ENCODE results near the gene IGFBP7.

Gene IGFBP7

GRCh38 chr4:57104706-57105560, 5.3 kb downstream of the IGFBP7 start:
- peaks cover 0 to 65% (median 29%) of the 10 kb centered on the region in 10 experiments; a peak in 15 of 20 replicates for H3K4me1 ChIP-seq

GRCh38 chr4:57103051-57103450, 7.1 kb downstream of the IGFBP7 start:
- H3K4me3 ChIP-seq, result no peak overlapping the region
- H3K9me3 ChIP-seq (replicated peaks in 1 of 11), result peaks cover 0 to 14% (median 7%) of the 10 kb centered on the region in 11 experiments; a peak in 10 of 22 replicates
- TF ChIP-seq Cebpa-rat (IDR thresholded peaks at IDR 0.05), result no peak
- no peak overlapping the region; a peak in 1 of 22 replicates for H3K9ac ChIP-seq
- H3K27me3 ChIP-seq, result no peaks in the 10 kb centered on the region
- H3K27ac ChIP-seq, result no peak overlapping the region
- peaks cover 0 to 35% (median 0%) of the 10 kb centered on the region in 11 experiments; a peak in 3 of 22 replicates for H4K20me1 ChIP-seq
- peaks cover 0 to 73% (median 0%) of the 10 kb centered on the region in 11 experiments; a peak in 7 of 22 replicates for H3K36me3 ChIP-seq
- H3K4me2 ChIP-seq, result peak overlapping the region in 1 of 11 experiments; percentile 88; a peak in 1 of 22 replicates
- peaks cover 0 to 72% (median 14%) of the 10 kb centered on the region in 10 experiments; a peak in 11 of 20 replicates for H3K4me1 ChIP-seq

More at GRCh38 chr4:57104706-57105560, 5.3 kb downstream of the IGFBP7 start:
- H3K9ac ChIP-seq, result no peak overlapping the region
- peaks cover 0 to 12% (median 0%) of the 10 kb centered on the region in 11 experiments; a peak in 6 of 22 replicates for H3K27me3 ChIP-seq
- no peak overlapping the region for H3K27ac ChIP-seq
- H3K9me3 ChIP-seq (replicated peaks in 1 of 11), result peaks cover 0 to 14% (median 7%) of the 10 kb centered on the region in 11 experiments; a peak in 10 of 22 replicates
- TF ChIP-seq Cebpa-rat (IDR thresholded peaks at IDR 0.05), result no peak
- H4K20me1 ChIP-seq, result peaks cover 0 to 16% (median 0%) of the 10 kb centered on the region in 11 experiments; a peak in 3 of 22 replicates
- peaks cover 0 to 55% (median 0%) of the 10 kb centered on the region in 11 experiments; a peak in 6 of 22 replicates for H3K36me3 ChIP-seq
- peak overlapping the region in 5 of 11 experiments; percentile 2 to 88 (median 10); a peak in 5 of 22 replicates for H3K4me2 ChIP-seq
- no peak overlapping the region for H3K4me3 ChIP-seq

- Histone ChIP-seq H3K27me3 (no peaks in the 10 kb centered on the region), H3K9ac (no peak overlapping the region), H3K27ac (no peak overlapping the region), H3K36me3 (peaks cover 0 to 70% (median 0%) of the 10 kb centered on the region in 11 experiments; a peak in 7 of 22 replicates), H3K4me3 (no peak overlapping the region), H3K4me2 (peak overlapping the region in 1 of 11 experiments; percentile 12; a peak in 1 of 22 replicates), H3K4me1 (peaks cover 0 to 63% (median 13%) of the 10 kb centered on the region in 10 experiments; a peak in 10 of 20 replicates), H3K9me3 (replicated peaks in 1 of 11) (peaks cover 0 to 7% (median 2%) of the 10 kb centered on the region in 11 experiments; a peak in 10 of 22 replicates), H4K20me1 (peaks cover 0 to 36% (median 0%) of the 10 kb centered on the region in 11 experiments; a peak in 3 of 22 replicates)
- TF ChIP-seq Cebpa-rat (IDR thresholded peaks at IDR 0.05), result no peak
Measured at GRCh38 chr4:57102050-57102624, 8.0 kb downstream of the IGFBP7 start.

GRCh38 chr4:57100979-57101651, 9.1 kb downstream of the IGFBP7 start:
- no peaks in the 10 kb centered on the region for H3K27me3 ChIP-seq
- H4K20me1 ChIP-seq, result peaks cover 0 to 36% (median 0%) of the 10 kb centered on the region in 11 experiments; a peak in 3 of 22 replicates
- H3K4me1 ChIP-seq, result peaks cover 0 to 53% (median 13%) of the 10 kb centered on the region in 10 experiments; a peak in 10 of 20 replicates
- no peaks in the 10 kb centered on the region; a peak in 1 of 22 replicates for H3K9me3 ChIP-seq (replicated peaks in 1 of 11)
- no peak overlapping the region for H3K4me2 ChIP-seq
- no peak for TF ChIP-seq Cebpa-rat (IDR thresholded peaks at IDR 0.05)
- H3K4me3 ChIP-seq, result no peak overlapping the region
- no peak overlapping the region for H3K27ac ChIP-seq
- H3K9ac ChIP-seq, result no peak overlapping the region
- H3K36me3 ChIP-seq, result peaks cover 0 to 68% (median 0%) of the 10 kb centered on the region in 11 experiments; a peak in 8 of 22 replicates

GRCh38 chr4:57099363-57099762, 10.8 kb downstream of the IGFBP7 start:
- no peak overlapping the region for H3K9ac ChIP-seq
- no peaks in the 10 kb centered on the region for H3K27me3 ChIP-seq
- H3K4me1 ChIP-seq, result peaks cover 0 to 40% (median 2%) of the 10 kb centered on the region in 10 experiments; a peak in 6 of 20 replicates
- H3K9me3 ChIP-seq (replicated peaks in 1 of 11), result no peaks in the 10 kb centered on the region
- H3K4me2 ChIP-seq, result 0 out of 22 replicates have a peak overlapping the region, but pooled peaks of 1 of the 11 experiments have one; percentile 3
- peaks cover 0 to 42% (median 0%) of the 10 kb centered on the region in 11 experiments; a peak in 3 of 22 replicates for H4K20me1 ChIP-seq
- peaks cover 0 to 59% (median 0%) of the 10 kb centered on the region in 11 experiments; a peak in 7 of 22 replicates for H3K36me3 ChIP-seq
- H3K27ac ChIP-seq, result no peak overlapping the region
- TF ChIP-seq Cebpa-rat (IDR thresholded peaks at IDR 0.05), result no peak
- no peak overlapping the region for H3K4me3 ChIP-seq

DNA sequence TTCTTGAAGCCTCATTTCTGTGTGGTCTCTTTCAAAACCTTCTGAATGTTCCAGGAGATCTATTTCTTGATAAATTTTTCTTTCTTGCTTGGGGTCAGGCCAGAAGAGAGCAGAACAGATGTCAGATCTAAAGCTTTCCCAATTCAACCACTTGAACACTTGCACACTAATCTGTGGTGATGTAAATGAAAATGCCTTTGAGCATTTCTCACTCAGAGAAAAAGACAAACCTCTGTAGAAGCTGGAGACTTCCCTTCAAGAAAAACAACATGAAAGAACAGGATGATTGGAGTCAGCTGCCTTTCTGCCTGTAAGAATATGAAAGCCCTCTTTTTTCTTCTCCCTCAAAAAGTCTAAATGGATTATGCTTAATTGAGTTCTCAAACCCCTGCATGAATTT, 11.2 kb downstream of the IGFBP7 start:
- Histone ChIP-seq H3K4me2 (no peak overlapping the region), H3K9me3 (replicated peaks in 1 of 11) (no peaks in the 10 kb centered on the region)

GRCh38 chr4:57098415-57098814, 11.8 kb downstream of the IGFBP7 start:
- Histone ChIP-seq H4K20me1 (peaks cover 0 to 46% (median 0%) of the 10 kb centered on the region in 11 experiments; a peak in 3 of 22 replicates), H3K9ac (no peak overlapping the region), H3K4me2 (no peak overlapping the region), H3K27me3 (no peaks in the 10 kb centered on the region), H3K27ac (no peak overlapping the region), H3K4me1 (peaks cover 0 to 30% (median 0%) of the 10 kb centered on the region in 10 experiments; a peak in 4 of 20 replicates), H3K4me3 (no peak overlapping the region), H3K36me3 (peaks cover 0 to 52% (median 0%) of the 10 kb centered on the region in 11 experiments; a peak in 7 of 22 replicates), H3K9me3 (replicated peaks in 1 of 11) (no peaks in the 10 kb centered on the region)
- TF ChIP-seq Cebpa-rat (IDR thresholded peaks at IDR 0.05), result no peak

More for the DNA sequence above, 11.2 kb downstream of the IGFBP7 start:
- no peak overlapping the region for H3K9ac ChIP-seq
- H3K27me3 ChIP-seq, result no peaks in the 10 kb centered on the region
- peaks cover 0 to 35% (median under 1%) of the 10 kb centered on the region in 10 experiments; a peak in 6 of 20 replicates for H3K4me1 ChIP-seq
- peaks cover 0 to 56% (median 0%) of the 10 kb centered on the region in 11 experiments; a peak in 7 of 22 replicates for H3K36me3 ChIP-seq
- no peak overlapping the region for H3K4me3 ChIP-seq
- peaks cover 0 to 46% (median 0%) of the 10 kb centered on the region in 11 experiments; a peak in 3 of 22 replicates for H4K20me1 ChIP-seq
- H3K27ac ChIP-seq, result no peak overlapping the region
- no peak for TF ChIP-seq Cebpa-rat (IDR thresholded peaks at IDR 0.05)

DNA sequence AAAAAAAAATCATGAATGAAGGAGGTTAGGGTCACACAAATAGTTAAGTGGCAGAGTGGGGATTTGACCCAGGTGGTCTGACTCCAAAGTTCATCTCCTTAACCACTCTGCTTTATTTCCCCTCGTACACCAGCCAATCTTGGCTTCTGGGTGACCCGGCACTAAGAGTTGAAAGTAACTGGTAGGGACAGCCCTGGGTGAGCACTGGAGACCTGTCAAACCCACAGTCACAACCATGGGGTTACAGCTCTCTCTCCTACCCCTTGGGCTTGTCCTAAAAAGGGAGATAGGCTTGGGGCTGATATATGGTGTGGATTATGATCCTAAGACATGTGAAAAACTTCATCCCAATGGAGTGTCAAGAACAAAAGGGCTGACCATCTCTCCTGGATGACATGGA, 12.5 kb downstream of the IGFBP7 start:
- no peaks in the 10 kb centered on the region for H3K27me3 ChIP-seq
- no peak overlapping the region for H3K27ac ChIP-seq
- H3K4me3 ChIP-seq, result no peak overlapping the region
- peaks cover 0 to 23% (median 0%) of the 10 kb centered on the region in 10 experiments; a peak in 3 of 20 replicates for H3K4me1 ChIP-seq
- no peak overlapping the region for H3K4me2 ChIP-seq
- H3K9ac ChIP-seq, result no peak overlapping the region
- peaks cover 0 to 52% (median 0%) of the 10 kb centered on the region in 11 experiments; a peak in 7 of 22 replicates for H3K36me3 ChIP-seq
- no peaks in the 10 kb centered on the region for H3K9me3 ChIP-seq (replicated peaks in 1 of 11)
- no peak for TF ChIP-seq Cebpa-rat (IDR thresholded peaks at IDR 0.05)
- H4K20me1 ChIP-seq, result peaks cover 0 to 41% (median 0%) of the 10 kb centered on the region in 11 experiments; a peak in 3 of 22 replicates
